GM12892 (cell line): ENCODE measurements around the gene EVL.

Source experiments
- POLR2A ChIP-seq: IDR thresholded peaks from 2 replicates; pipeline ENCODE4 v1.6.1; 2011; ENCODE audit warnings: low read depth, low read length, control low read depth
- POLR2AphosphoS5 ChIP-seq: IDR thresholded peaks from 2 replicates; pipeline ENCODE4 v1.6.1; 2011; ENCODE audit warnings: low read depth, low read length, control low read depth
- TAF1 ChIP-seq: IDR thresholded peaks from 2 replicates; pipeline ENCODE4 v1.6.1; 2011; ENCODE audit warnings: low read depth, mild to moderate bottlenecking, control low read depth, low read length, borderline replicate concordance

- TF ChIP-seq POLR2A: no peak
- TF ChIP-seq TAF1: no peak
- no peak for TF ChIP-seq POLR2AphosphoS5
Measured at GRCh38 chr14:100096656-100097055, 31.4 kb downstream of the EVL start.
